Suprapubic skin (tissue), 3 donors: ENCODE results near the gene SIAH2.

Experiments used
- EP300 ChIP-seq: sonication (generic); formaldehyde crosslinking; IDR thresholded peaks from one replicate; pipeline ENCODE4 v1.6.1; 2017; ENCODE audit warnings: antibody characterized with exemption
- POLR2A ChIP-seq, 2 donors: fragments of 450-650 bp; IDR thresholded peaks; one replicate each; pipeline ENCODE4 v1.6.1; 2017; ENCODE audit warnings: antibody characterized with exemption in 2 of 2, mild to moderate bottlenecking in 2 of 2, moderate library complexity in 2 of 2
- TF ChIP-seq, protein P1 (sequence below), 2 donors: fragments of 200-600 bp in 1 of 2; fragments of 450-650 bp in 1 of 2; sonication (generic) in 1 of 2; IDR thresholded peaks; one replicate each; pipeline ENCODE4 v1.5.1; 2016 to 2019; ENCODE audit warnings: antibody characterized with exemption in 2 of 2, mild to moderate bottlenecking in 1 of 2, moderate library complexity in 1 of 2

DNA sequence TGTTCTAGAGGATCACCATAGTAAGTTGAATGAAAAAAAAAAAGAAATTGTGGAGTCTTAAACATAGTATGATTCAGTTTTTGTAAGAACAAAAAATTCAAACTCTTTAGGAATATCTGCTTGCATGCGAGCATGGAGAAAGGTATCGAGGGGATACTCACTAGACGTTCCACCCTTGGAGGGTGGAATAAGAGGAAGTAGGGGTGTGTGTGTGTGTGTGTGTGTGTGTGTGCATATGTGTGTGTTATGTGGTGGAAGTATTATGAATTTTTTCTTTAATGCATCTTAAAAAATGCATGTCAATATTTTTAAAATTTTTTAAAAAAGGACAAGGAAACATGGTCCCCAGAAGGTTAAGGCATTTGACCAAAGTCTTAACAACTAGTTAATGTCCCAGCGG is 26.5 kb upstream of the SIAH2 start:
- TF ChIP-seq, protein P1, sequence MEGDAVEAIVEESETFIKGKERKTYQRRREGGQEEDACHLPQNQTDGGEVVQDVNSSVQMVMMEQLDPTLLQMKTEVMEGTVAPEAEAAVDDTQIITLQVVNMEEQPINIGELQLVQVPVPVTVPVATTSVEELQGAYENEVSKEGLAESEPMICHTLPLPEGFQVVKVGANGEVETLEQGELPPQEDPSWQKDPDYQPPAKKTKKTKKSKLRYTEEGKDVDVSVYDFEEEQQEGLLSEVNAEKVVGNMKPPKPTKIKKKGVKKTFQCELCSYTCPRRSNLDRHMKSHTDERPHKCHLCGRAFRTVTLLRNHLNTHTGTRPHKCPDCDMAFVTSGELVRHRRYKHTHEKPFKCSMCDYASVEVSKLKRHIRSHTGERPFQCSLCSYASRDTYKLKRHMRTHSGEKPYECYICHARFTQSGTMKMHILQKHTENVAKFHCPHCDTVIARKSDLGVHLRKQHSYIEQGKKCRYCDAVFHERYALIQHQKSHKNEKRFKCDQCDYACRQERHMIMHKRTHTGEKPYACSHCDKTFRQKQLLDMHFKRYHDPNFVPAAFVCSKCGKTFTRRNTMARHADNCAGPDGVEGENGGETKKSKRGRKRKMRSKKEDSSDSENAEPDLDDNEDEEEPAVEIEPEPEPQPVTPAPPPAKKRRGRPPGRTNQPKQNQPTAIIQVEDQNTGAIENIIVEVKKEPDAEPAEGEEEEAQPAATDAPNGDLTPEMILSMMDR (IDR thresholded peaks at IDR 0.05), result no peak
- TF ChIP-seq POLR2A (IDR thresholded peaks at IDR 0.05) (no peak), EP300 (no peak)
